ENCODE measurements around the gene GMPPA.

DNA sequence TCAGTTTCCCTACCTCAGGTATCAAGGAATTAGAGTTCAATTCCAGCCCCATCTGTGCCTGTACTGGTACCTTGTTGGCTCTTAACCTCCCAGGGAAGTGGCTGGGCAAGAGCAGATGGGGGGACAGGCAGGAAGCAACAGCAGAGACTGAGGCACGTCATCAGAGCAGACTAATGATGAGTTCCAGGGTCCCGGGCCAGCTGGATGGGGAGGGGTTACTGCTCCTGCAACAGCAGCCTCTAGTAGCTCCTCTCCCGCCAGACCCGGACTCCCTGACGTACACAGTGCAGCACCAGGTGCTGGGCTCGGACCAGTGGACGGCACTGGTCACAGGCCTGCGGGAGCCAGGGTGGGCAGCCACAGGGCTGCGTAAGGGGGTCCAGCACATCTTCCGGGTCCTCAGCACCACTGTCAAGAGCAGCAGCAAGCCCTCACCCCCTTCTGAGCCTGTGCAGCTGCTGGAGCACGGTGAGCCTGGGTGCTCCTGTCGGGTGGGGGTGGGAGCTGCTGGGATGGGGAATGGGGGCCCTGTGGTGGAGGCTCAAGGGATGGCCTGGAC is 26.0 kb upstream of the GMPPA start:
- no peak for TF ChIP-seq CTCF (conservative IDR thresholded peaks at IDR 0.05; ENCODE audit: low read depth, low read length)
- TF ChIP-seq EZH2phosphoT487 (IDR thresholded peaks at IDR 0.05; ENCODE audit: borderline replicate concordance, low read length), result no peak
- no peak for TF ChIP-seq EZH2 (IDR thresholded peaks at IDR 0.05; ENCODE audit: low read length, unreplicated experiment)

Data from PC-3 (cell line).